Measurements from ENCODE around the gene TMC1.

DNA sequence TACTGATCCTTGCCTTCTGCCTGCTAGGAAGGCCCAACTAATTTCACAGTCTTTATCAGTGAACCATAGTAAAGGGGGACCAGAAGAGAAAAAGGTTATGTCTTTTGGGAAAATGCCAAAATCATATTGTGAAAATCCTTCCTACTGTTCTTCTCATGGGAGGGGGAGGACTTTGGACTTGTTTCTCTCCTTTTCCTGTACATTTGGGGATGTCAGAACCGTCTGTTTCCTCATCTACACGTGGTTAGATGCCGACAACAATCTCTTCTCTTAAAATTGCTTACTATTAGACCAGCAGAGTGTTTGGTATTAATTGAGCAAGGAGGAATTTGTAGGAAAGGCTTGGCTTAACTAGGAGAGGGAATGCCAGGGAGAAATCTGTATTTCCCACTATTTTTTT lies 77.2 kb downstream of the TMC1 start:
- no peak for TF ChIP-seq MAZ (IDR thresholded peaks at IDR 0.05; ENCODE audit: borderline replicate concordance, low read depth, low read length)
- no peak for TF ChIP-seq MAZ (CRISPR knock-in tag; IDR thresholded peaks at IDR 0.05; ENCODE audit: low read depth)
- no peak for TF ChIP-seq NFIC (IDR thresholded peaks at IDR 0.05; ENCODE audit: low read length)
- TF ChIP-seq PRDM10 (CRISPR knock-in tag; IDR thresholded peaks at IDR 0.05; ENCODE audit: low read depth), result no peak
- no peak for TF ChIP-seq ZNF234 (CRISPR knock-in tag; conservative IDR thresholded peaks at IDR 0.05)

Data from HepG2 (cell line).